ENCODE results near the gene HSF4.

DNA sequence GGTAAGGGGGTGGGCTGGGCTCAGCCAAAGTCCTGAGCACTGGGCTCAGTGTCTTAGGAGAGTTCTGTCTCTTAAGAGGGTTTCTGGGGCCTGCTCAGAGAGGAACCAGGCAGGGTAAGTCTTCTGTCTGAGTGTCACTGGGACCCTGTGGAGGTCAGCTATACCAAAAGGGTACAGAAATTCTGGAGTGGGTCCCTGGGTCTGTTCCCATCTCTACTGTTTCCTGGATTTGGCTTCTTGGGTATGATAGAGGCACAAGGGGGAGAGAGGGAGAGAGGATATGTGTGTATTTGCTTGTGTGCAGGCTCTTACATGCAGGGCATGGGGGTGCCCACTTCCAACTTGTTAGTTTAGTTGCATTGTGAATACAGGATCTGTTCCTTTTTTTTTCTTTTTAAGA lies 29.0 kb downstream of the HSF4 start:
- no peak for TF ChIP-seq RAD21 (conservative IDR thresholded peaks at IDR 0.05 in 1 of 2, IDR thresholded peaks at IDR 0.05 in 1 of 2)
- no peak for TF ChIP-seq ZFP36 (IDR thresholded peaks at IDR 0.05; ENCODE audit: borderline replicate concordance, partially characterized antibody)
- TF ChIP-seq, protein P1, sequence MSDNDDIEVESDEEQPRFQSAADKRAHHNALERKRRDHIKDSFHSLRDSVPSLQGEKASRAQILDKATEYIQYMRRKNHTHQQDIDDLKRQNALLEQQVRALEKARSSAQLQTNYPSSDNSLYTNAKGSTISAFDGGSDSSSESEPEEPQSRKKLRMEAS (IDR thresholded peaks at IDR 0.05): no peak
- no peak for TF ChIP-seq ZC3H11A (IDR thresholded peaks at IDR 0.05)
- TF ChIP-seq KDM1A (IDR thresholded peaks at IDR 0.05; ENCODE audit: low read depth): no peak
- no peak for TF ChIP-seq CHD2 (IDR thresholded peaks at IDR 0.05; ENCODE audit: low read length, partially characterized antibody)
- TF ChIP-seq, protein P2, sequence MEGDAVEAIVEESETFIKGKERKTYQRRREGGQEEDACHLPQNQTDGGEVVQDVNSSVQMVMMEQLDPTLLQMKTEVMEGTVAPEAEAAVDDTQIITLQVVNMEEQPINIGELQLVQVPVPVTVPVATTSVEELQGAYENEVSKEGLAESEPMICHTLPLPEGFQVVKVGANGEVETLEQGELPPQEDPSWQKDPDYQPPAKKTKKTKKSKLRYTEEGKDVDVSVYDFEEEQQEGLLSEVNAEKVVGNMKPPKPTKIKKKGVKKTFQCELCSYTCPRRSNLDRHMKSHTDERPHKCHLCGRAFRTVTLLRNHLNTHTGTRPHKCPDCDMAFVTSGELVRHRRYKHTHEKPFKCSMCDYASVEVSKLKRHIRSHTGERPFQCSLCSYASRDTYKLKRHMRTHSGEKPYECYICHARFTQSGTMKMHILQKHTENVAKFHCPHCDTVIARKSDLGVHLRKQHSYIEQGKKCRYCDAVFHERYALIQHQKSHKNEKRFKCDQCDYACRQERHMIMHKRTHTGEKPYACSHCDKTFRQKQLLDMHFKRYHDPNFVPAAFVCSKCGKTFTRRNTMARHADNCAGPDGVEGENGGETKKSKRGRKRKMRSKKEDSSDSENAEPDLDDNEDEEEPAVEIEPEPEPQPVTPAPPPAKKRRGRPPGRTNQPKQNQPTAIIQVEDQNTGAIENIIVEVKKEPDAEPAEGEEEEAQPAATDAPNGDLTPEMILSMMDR (IDR thresholded peaks at IDR 0.05): no peak
- TF ChIP-seq RNF2 (IDR thresholded peaks at IDR 0.05; ENCODE audit: borderline replicate concordance, low read depth): no peak
- TF ChIP-seq BHLHE40 (IDR thresholded peaks at IDR 0.05; ENCODE audit: low read depth, low read length): no peak
- no peak for TF ChIP-seq ZSCAN20 (CRISPR knock-in tag; IDR thresholded peaks at IDR 0.05)
- no peak for TF ChIP-seq RFX5 (IDR thresholded peaks at IDR 0.05)
- TF ChIP-seq KDM5A (IDR thresholded peaks at IDR 0.05): no peak
- no peak for TF ChIP-seq FOSB (CRISPR knock-in tag; IDR thresholded peaks at IDR 0.05)
